ENCODE data around the gene SFI1.

DNA sequence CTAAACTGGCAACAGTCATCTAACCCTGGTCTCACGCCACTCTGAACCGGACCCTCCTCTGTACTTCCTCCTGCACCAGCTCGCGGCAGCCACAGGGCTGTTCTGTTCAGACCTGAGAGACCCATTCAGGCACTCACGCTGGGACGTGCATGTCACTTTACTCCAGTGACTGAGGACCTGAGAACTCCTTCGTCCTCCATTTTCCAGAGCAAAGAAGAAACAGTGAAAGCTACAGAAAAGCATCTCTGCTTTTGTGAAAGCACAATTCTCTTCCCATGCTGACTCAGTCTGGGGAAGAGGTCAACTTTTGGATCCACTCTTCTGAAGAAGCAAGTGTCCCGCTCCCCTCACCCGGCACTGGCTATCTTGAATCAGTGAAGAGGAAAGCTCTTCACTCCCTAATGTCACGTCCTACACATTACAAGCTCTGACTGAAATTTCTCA is 141.1 kb downstream of the SFI1 start:
- TF ChIP-seq, protein P1, sequence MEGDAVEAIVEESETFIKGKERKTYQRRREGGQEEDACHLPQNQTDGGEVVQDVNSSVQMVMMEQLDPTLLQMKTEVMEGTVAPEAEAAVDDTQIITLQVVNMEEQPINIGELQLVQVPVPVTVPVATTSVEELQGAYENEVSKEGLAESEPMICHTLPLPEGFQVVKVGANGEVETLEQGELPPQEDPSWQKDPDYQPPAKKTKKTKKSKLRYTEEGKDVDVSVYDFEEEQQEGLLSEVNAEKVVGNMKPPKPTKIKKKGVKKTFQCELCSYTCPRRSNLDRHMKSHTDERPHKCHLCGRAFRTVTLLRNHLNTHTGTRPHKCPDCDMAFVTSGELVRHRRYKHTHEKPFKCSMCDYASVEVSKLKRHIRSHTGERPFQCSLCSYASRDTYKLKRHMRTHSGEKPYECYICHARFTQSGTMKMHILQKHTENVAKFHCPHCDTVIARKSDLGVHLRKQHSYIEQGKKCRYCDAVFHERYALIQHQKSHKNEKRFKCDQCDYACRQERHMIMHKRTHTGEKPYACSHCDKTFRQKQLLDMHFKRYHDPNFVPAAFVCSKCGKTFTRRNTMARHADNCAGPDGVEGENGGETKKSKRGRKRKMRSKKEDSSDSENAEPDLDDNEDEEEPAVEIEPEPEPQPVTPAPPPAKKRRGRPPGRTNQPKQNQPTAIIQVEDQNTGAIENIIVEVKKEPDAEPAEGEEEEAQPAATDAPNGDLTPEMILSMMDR (IDR thresholded peaks at IDR 0.05): no peak
- no peak for TF ChIP-seq POLR2A (IDR thresholded peaks at IDR 0.05)
